ENCODE results near the gene KCNQ1. TPM values are rescaled to one million over a fixed set of nuclear protein-coding genes. Genes with fewer than 3 reads are reported as not detected.

KCNQ1 gene
- total RNA-seq, 2 experiments from 2014 or later = 8.7 to 9.5 TPM

- H3K27me3 Mint-ChIP-seq = no peaks in the 10 kb centered on the region
- no peaks in the 10 kb centered on the region for H3K9me3 Mint-ChIP-seq
- TF ChIP-seq, protein P1, sequence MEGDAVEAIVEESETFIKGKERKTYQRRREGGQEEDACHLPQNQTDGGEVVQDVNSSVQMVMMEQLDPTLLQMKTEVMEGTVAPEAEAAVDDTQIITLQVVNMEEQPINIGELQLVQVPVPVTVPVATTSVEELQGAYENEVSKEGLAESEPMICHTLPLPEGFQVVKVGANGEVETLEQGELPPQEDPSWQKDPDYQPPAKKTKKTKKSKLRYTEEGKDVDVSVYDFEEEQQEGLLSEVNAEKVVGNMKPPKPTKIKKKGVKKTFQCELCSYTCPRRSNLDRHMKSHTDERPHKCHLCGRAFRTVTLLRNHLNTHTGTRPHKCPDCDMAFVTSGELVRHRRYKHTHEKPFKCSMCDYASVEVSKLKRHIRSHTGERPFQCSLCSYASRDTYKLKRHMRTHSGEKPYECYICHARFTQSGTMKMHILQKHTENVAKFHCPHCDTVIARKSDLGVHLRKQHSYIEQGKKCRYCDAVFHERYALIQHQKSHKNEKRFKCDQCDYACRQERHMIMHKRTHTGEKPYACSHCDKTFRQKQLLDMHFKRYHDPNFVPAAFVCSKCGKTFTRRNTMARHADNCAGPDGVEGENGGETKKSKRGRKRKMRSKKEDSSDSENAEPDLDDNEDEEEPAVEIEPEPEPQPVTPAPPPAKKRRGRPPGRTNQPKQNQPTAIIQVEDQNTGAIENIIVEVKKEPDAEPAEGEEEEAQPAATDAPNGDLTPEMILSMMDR (IDR thresholded peaks at IDR 0.05) = no peak
- ChIA-PET CTCF (interaction anchor here (0.7 kb wide), 1 partner anchor 44 kb away, joined by 3 read pairs; no protein-coding TSS in a partner anchor), POLR2A (no interaction called here)
- H3K4me1 Mint-ChIP-seq (ENCODE audit: low read depth) = no peaks in the 10 kb centered on the region
- no peak for DNase-seq
- H3K4me3 Mint-ChIP-seq = no peak overlapping the region
- no peaks in the 10 kb centered on the region for H3K36me3 Mint-ChIP-seq (ENCODE audit: low read depth)
- H3K27ac Mint-ChIP-seq = no peak overlapping the region
- ATAC-seq = no peak
- intact Hi-C loops (cut with micrococcal nuclease) = no loop called here
These were observed 132.5 kb downstream of the KCNQ1 start for GRCh38 chr11:2577031-2577990.

DNA sequence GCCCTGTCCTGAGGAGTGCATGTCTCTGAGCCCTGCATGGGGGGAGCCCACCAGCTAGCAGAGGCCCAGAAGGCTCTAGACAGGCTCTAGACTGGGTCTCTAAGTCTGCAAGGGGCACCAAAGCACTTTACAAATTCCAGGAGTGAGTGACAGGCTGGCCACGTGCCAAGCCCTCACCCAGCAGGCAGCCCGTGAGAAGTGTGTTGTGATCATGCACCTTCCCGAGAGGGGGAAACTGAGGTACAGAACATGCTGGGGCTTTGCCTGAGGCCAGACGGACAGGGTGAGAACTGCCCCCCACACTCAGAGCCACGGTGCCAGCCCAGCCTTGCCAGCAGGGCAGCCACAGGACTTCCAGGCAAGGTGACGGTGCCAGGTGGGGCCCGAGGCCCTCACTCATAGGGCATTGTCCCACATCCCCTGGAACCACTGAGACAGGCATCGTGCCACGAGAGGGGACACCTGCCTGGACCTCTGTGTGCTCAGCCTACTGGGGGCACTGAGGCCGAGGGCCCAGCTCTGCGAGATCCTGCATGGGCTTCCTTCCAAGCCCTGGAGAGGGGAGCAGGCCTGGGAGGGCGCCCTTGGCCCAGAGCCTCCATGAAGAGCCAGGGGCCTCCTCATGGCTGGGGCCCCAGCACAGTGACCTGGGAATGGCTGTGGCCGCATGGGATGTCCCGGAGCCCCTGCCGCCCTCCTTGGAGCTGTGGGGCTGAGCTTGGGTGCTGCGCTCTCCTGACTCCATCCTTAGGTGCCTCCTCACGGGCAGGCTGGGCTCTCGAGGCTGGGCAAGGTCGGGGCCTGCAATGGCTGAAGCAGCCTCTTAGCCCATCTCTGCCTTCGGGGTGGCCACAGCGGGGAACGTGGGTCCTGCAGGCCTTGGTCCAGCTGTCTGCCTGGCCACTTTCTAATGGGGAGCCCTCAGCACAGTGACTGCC, 133.5 kb downstream of the KCNQ1 start:
- Mint-ChIP-seq H3K4me1 (ENCODE audit: low read depth) (no peaks in the 10 kb centered on the region), H3K36me3 (ENCODE audit: low read depth) (no peaks in the 10 kb centered on the region), H3K27me3 (no peaks in the 10 kb centered on the region), H3K27ac (no peak overlapping the region), H3K9me3 (no peaks in the 10 kb centered on the region), H3K4me3 (no peak overlapping the region)
- intact Hi-C loops (cut with micrococcal nuclease) = no loop called here
- ChIA-PET POLR2A (no interaction called here), CTCF (no interaction called here)
- TF ChIP-seq, protein P1 (IDR thresholded peaks at IDR 0.05) = no peak
- ATAC-seq (no peak), DNase-seq (no peak)

DNA sequence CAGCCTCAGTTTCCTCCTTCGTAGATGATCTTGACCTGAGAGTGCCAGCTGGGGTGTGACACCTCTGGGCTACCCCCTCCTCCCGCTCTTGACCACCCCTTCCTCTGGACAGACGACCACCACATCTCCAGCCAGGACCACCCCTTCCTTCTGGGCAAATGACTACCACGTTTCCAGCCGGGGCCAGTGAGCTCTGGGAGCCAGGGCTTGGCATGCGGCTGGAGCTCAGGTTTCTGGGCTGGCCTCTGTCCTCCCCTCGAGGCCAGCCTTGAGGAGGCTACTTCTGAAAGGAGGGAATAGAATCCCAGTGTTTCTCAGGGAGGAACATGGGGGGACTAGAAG, 134.1 kb downstream of the KCNQ1 start:
- DNase-seq = no peak
- intact Hi-C loops (cut with micrococcal nuclease) = no loop called here
- ChIA-PET POLR2A (no interaction called here), CTCF (no interaction called here)
- no peaks in the 10 kb centered on the region for H3K27me3 Mint-ChIP-seq
- ATAC-seq = no peak
- H3K36me3 Mint-ChIP-seq (ENCODE audit: low read depth) = no peaks in the 10 kb centered on the region
- H3K9me3 Mint-ChIP-seq = no peaks in the 10 kb centered on the region
- TF ChIP-seq, protein P1 (IDR thresholded peaks at IDR 0.05) = no peak
- no peak overlapping the region for H3K4me3 Mint-ChIP-seq
- no peaks in the 10 kb centered on the region for H3K4me1 Mint-ChIP-seq (ENCODE audit: low read depth)
- H3K27ac Mint-ChIP-seq = no peak overlapping the region

GRCh38 chr11:2579315-2580060, 134.7 kb downstream of the KCNQ1 start:
- Mint-ChIP-seq H3K36me3 (ENCODE audit: low read depth) (no peaks in the 10 kb centered on the region), H3K4me3 (no peak overlapping the region), H3K9me3 (no peaks in the 10 kb centered on the region), H3K27me3 (no peaks in the 10 kb centered on the region), H3K27ac (no peak overlapping the region), H3K4me1 (ENCODE audit: low read depth) (no peaks in the 10 kb centered on the region)
- ATAC-seq (no peak), DNase-seq (no peak)
- CTCF ChIA-PET = no interaction called here
- intact Hi-C loops (cut with micrococcal nuclease) = no loop called here
- POLR2A ChIA-PET = no interaction called here
- TF ChIP-seq, protein P1 (IDR thresholded peaks at IDR 0.05) = no peak

Measured in activated CD8-positive, alpha-beta T cell treated with anti-CD3 and anti-CD28 coated beads for 36 hours (primary cell).